OCI-LY1 (cell line): ENCODE results near the gene DNAAF1.

Experiments used
- CTCF ChIP-seq: fragments of 200-600 bp; sonication (generic), shearing (Covaris generic); IDR thresholded peaks from 2 replicates; pipeline ENCODE4 v1.5.1; 2017; ENCODE audit warnings: mild to moderate bottlenecking, antibody characterized with exemption, low read length, moderate library complexity, mixed read lengths
- EZH2 ChIP-seq: fragments of 200-600 bp; sonication (generic), shearing (Covaris generic); IDR thresholded peaks from 2 replicates; pipeline ENCODE4 v1.8.0; 2017; ENCODE audit warnings: borderline replicate concordance, mixed run types, mild to moderate bottlenecking, antibody characterized with exemption, low read length, moderate library complexity, mixed read lengths

GRCh38 chr16:84107921-84108320, 37.2 kb upstream of the DNAAF1 start:
- TF ChIP-seq CTCF (no peak), EZH2 (no peak)
